GM20000 (cell line): Measurements from ENCODE around the gene XXYLT1.

Experiments used
- DNase-seq: peaks from one replicate; pipeline ENCODE4 v3.0.0; 2012; ENCODE audit warnings: low spot score
- CTCF ChIP-seq: IDR thresholded peaks from 2 replicates; pipeline ENCODE4 v1.5.1; 2012; ENCODE audit warnings: mild to moderate bottlenecking, control low read depth; ENCODE audit errors: extremely low read depth, missing control alignments

The XXYLT1 gene

GRCh38 chr3:195113536-195114425 is 157.2 kb downstream of the XXYLT1 start:
- DNase-seq: no peak
- no peak for TF ChIP-seq CTCF

GRCh38 chr3:195113048-195113447 is 157.9 kb downstream of the XXYLT1 start:
- TF ChIP-seq CTCF: no peak
- DNase-seq: no peak

- TF ChIP-seq CTCF: no peak
- DNase-seq: no peak
Observed at GRCh38 chr3:195112361-195112791, 158.6 kb downstream of the XXYLT1 start.

GRCh38 chr3:195111766-195112165 is 159.2 kb downstream of the XXYLT1 start:
- DNase-seq: no peak
- TF ChIP-seq CTCF: no peak

- no peak for TF ChIP-seq CTCF
- no peak for DNase-seq
Observed at GRCh38 chr3:195111319-195111705, 159.6 kb downstream of the XXYLT1 start.

- no peak for DNase-seq
- no peak for TF ChIP-seq CTCF
Observed at GRCh38 chr3:195110647-195111318, 160.2 kb downstream of the XXYLT1 start.

GRCh38 chr3:195109098-195109657 is 161.8 kb downstream of the XXYLT1 start:
- TF ChIP-seq CTCF: no peak
- DNase-seq: no peak
